BLaER1 treated with 17β-estradiol and CSF1 and Interleukin-3, amounts not matched to agents 10 nM and 100 nM (cell line): Measurements from ENCODE around the gene TMEM63A.
A peak's percentile ranks its signal among the peaks of the same experiment; 100 is the strongest.

Experiments used
- H3K27ac ChIP-seq, 11 experiments: shearing (Covaris generic); formaldehyde crosslinking; 2 replicates each; pipeline ENCODE4 v1.8.1; 2022
- H3K27me3 ChIP-seq, 11 experiments: shearing (Covaris generic); formaldehyde crosslinking; 2 replicates each; pipeline ENCODE4 v1.8.1; 2022
- H3K36me3 ChIP-seq, 11 experiments: shearing (Covaris generic); formaldehyde crosslinking; 2 replicates each; pipeline ENCODE4 v1.8.1; 2022
- H3K4me1 ChIP-seq, 10 experiments: shearing (Covaris generic); formaldehyde crosslinking; 2 replicates each; pipeline ENCODE4 v1.8.1; 2022
- H3K4me2 ChIP-seq, 11 experiments: shearing (Covaris generic); formaldehyde crosslinking; 2 replicates each; pipeline ENCODE4 v1.8.1; 2022
- H3K4me3 ChIP-seq, 10 experiments: shearing (Covaris generic); formaldehyde crosslinking; 2 replicates each; pipeline ENCODE4 v1.8.1; 2022
- H3K9ac ChIP-seq, 11 experiments: shearing (Covaris generic); formaldehyde crosslinking; 2 replicates each; pipeline ENCODE4 v1.8.1; 2022
- H3K9me3 ChIP-seq, 11 experiments: shearing (Covaris generic); formaldehyde crosslinking; replicated peaks in 1 of 11; 2 replicates each; pipeline ENCODE4 v1.8.1; 2022
- H4K20me1 ChIP-seq, 11 experiments: shearing (Covaris generic); formaldehyde crosslinking; 2 replicates each; pipeline ENCODE4 v1.8.1; 2022
- Cebpa-rat ChIP-seq, 11 experiments: shearing (Covaris generic); IDR thresholded peaks; 2 replicates each; pipeline ENCODE4 v1.8.1; 2022

The TMEM63A gene

DNA sequence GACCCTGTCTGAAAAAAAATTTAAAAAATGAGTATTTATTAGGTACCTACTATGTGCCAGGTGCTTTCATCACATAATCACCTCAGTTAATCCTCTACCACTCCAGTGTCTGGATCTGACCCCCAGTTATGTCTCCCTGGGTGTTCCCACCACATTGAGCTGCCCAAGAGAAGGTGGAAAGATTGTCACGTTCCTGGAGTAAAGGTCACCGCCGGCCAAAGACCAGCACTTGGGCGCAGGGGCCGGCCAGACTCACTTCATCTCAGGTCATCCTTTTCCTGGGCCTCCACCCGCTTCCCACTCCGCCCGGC, 41.2 kb upstream of the TMEM63A start:
- Histone ChIP-seq H4K20me1 (peaks cover 0 to 21% (median 0%) of the 10 kb centered on the region in 11 experiments; a peak in 4 of 22 replicates), H3K4me1 (peaks cover 50 to 64% (median 58%) of the 10 kb centered on the region in 10 experiments), H3K9me3 (no peaks in the 10 kb centered on the region), H3K9ac (peak overlapping the region; percentile 92 to 100 (median 95)), H3K4me3 (peak overlapping the region; percentile 68 to 97 (median 86)), H3K27me3 (no peaks in the 10 kb centered on the region), H3K27ac (peak overlapping the region; percentile 91 to 100 (median 96)), H3K4me2 (peak overlapping the region; percentile 92 to 100 (median 96)), H3K36me3 (peaks cover 23 to 43% (median 39%) of the 10 kb centered on the region in 11 experiments)
- TF ChIP-seq Cebpa-rat (IDR thresholded peaks at IDR 0.05), result no peak

DNA sequence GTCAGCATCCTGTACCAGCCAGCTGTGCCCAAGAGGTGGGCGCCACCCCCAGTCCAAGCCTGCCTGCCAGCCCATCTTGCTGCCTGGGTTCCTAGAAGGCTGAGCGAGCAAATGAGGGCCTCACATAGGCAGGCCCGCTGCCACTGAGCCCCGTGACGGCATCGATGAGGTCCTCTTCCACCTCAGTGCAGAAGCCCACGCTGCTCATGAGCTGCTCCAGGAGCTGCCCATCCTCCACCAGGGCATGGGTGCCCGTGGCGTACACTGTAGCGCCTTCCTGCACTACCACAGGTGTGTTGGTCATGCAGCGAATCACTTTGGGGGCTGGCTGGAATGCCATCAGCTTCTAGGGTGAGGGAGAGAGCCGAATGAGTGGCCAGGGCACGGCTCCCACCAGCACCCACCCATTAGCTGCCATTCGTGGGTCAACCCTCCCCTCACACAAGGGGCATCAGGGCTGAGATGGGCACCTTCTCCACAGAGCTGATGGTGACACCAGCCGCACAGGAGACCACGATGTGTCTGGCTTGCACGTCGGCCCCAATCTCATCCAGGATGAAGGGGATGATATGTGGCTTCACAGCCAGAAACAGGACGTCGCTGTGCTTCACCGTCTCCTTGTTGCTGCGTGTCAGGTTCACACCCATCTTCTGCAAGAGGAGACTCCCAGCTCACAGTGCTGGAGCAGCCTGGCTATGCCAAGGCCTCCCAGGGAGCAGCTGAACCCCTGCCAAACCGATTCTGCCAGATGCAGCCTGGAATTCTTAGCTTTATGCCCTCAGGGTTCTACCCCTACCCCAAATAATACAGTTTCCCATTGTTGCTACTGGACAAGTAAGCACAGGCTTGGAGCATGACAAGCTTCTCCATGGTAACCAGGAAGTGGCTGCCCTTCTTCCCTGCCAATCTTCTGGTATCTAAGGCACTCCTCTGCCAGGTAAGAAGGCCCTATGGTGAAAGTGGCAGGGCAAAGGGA, 39.8 kb upstream of the TMEM63A start:
- H3K4me1 ChIP-seq, result peaks cover 50 to 70% (median 55%) of the 10 kb centered on the region in 10 experiments
- H4K20me1 ChIP-seq, result peaks cover 0 to 21% (median 0%) of the 10 kb centered on the region in 11 experiments; a peak in 4 of 22 replicates
- TF ChIP-seq Cebpa-rat (IDR thresholded peaks at IDR 0.05), result no peak
- no peaks in the 10 kb centered on the region for H3K27me3 ChIP-seq
- peak overlapping the region in 9 of 10 experiments; percentile 68 to 97 (median 88); a peak in 6 of 20 replicates for H3K4me3 ChIP-seq
- H3K9ac ChIP-seq, result peak overlapping the region; percentile 92 to 100 (median 95); a peak in 17 of 22 replicates
- peak overlapping the region; percentile 92 to 100 (median 96) for H3K4me2 ChIP-seq
- no peaks in the 10 kb centered on the region for H3K9me3 ChIP-seq
- H3K27ac ChIP-seq, result peak overlapping the region in 10 of 11 experiments; percentile 31 to 100 (median 97); a peak in 19 of 22 replicates
- peaks cover 36 to 56% (median 52%) of the 10 kb centered on the region in 11 experiments for H3K36me3 ChIP-seq

DNA sequence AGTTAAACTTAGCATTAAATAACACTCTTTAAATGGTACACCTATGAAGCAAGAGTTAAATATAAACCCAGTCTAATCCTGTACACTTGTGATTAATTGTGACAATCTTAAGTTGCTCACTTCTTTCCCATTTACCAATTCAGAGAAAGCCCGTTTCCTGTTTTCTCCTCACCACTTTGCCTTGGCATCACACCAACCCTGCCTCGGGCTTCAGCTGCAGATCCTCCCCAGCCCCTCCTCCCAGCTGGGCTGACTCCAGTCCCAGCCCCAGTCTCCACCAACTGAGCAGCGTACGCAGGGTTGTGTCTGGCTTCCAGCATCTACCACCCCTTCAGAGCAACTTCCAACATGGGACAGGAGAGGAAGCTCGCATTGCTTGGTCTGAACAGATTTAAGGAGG, 37.7 kb upstream of the TMEM63A start:
- peak overlapping the region in 9 of 11 experiments; percentile 33 to 68 (median 55); a peak in 14 of 22 replicates for H3K9ac ChIP-seq
- peak overlapping the region; percentile 2 to 100 (median 93); a peak in 21 of 22 replicates for H3K27ac ChIP-seq
- H3K4me2 ChIP-seq, result peak overlapping the region; percentile 92 to 100 (median 96)
- no peaks in the 10 kb centered on the region for H3K27me3 ChIP-seq
- peaks cover 0 to 21% (median 0%) of the 10 kb centered on the region in 11 experiments; a peak in 6 of 22 replicates for H4K20me1 ChIP-seq
- 0 out of 20 replicates have a peak overlapping the region, but pooled peaks of 2 of the 10 experiments have one; percentile 13 to 17 for H3K4me3 ChIP-seq
- peaks cover 57 to 77% (median 70%) of the 10 kb centered on the region in 11 experiments for H3K36me3 ChIP-seq
- TF ChIP-seq Cebpa-rat (IDR thresholded peaks at IDR 0.05), result peak in 2 of 11 experiments; percentile 20 to 40; a peak in 1 of 22 replicates
- no peaks in the 10 kb centered on the region for H3K9me3 ChIP-seq
- peaks cover 48 to 61% (median 52%) of the 10 kb centered on the region in 10 experiments for H3K4me1 ChIP-seq

DNA sequence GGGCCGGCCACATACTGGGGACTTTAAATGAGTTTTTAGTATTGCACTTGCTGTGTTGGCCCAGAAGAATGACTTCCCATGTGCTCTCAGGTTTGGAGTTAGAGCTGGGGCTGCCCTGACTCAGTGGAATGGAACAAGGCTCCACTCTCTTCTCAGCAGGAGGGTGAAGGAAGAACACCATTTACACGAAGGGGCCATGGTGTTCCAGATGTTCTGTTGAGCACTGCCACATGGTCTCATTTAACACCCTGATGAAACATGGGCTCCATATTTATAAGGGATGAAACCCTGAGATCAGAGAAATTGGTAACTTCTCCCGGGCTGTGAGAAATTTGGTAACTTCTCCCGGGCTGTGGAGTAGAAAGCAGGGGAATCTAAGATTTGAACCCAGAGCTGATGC, 36.1 kb upstream of the TMEM63A start:
- H3K4me2 ChIP-seq, result no peak overlapping the region
- H3K9ac ChIP-seq, result no peak overlapping the region
- H3K27ac ChIP-seq, result peak overlapping the region in 5 of 11 experiments; percentile 2 to 100 (median 10); a peak in 2 of 22 replicates
- H4K20me1 ChIP-seq, result peaks cover 0 to 21% (median 0%) of the 10 kb centered on the region in 11 experiments; a peak in 6 of 22 replicates
- H3K27me3 ChIP-seq, result no peaks in the 10 kb centered on the region
- H3K9me3 ChIP-seq, result no peaks in the 10 kb centered on the region
- no peak for TF ChIP-seq Cebpa-rat (IDR thresholded peaks at IDR 0.05)
- peaks cover 41 to 54% (median 45%) of the 10 kb centered on the region in 10 experiments for H3K4me1 ChIP-seq
- H3K36me3 ChIP-seq, result peaks cover 66 to 93% (median 81%) of the 10 kb centered on the region in 11 experiments
- no peak overlapping the region for H3K4me3 ChIP-seq

DNA sequence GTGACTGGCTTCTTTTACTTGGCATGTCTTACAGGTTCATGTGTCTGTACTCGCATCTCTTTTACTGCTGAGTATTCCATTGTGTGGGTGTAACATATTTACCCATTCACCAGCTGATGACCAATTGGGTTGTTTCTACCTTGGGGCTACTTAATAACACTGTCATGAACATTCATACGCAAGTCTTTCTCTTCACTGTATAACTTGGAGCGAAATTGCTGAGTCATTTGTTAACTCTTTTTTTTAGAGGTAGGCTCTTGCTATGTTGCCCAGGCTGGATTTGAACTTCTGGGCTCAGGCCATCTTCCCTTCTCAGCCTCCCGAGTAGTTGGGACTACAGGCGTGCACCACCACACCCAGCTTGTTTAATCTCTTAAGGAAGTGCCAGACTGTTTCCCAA, 35.4 kb upstream of the TMEM63A start:
- peak overlapping the region in 4 of 11 experiments; percentile 2 to 100 (median 38); a peak in 3 of 22 replicates for H3K27ac ChIP-seq
- H3K9me3 ChIP-seq, result no peaks in the 10 kb centered on the region
- H3K4me3 ChIP-seq, result no peak overlapping the region
- peaks cover 34 to 46% (median 38%) of the 10 kb centered on the region in 10 experiments for H3K4me1 ChIP-seq
- no peak overlapping the region for H3K4me2 ChIP-seq
- no peak for TF ChIP-seq Cebpa-rat (IDR thresholded peaks at IDR 0.05)
- peaks cover 66 to 94% (median 84%) of the 10 kb centered on the region in 11 experiments for H3K36me3 ChIP-seq
- H3K9ac ChIP-seq, result no peak overlapping the region
- H4K20me1 ChIP-seq, result peaks cover 0 to 21% (median 0%) of the 10 kb centered on the region in 11 experiments; a peak in 6 of 22 replicates
- no peaks in the 10 kb centered on the region for H3K27me3 ChIP-seq

DNA sequence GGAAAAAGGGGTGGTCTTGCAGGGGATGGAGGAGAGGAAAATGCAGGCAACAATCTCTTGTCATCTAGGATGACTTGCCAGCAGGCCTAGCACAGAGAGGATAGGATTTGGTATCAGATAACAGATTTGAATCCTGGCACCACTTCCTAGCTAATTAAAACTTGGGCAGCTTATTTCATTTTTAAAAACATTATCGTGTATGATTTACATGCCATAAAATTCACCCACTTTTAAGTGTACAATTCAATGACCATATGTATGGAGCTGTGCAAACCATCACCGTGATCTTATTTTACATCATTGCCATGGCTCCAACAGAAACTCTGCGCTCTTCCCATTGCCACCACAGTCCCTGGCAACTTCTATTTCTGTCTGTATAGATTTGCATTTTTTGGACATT, 34.9 kb upstream of the TMEM63A start:
- Histone ChIP-seq H3K27me3 (no peaks in the 10 kb centered on the region), H3K9ac (no peak overlapping the region), H3K4me3 (no peak overlapping the region), H3K4me1 (peaks cover 29 to 42% (median 33%) of the 10 kb centered on the region in 10 experiments), H3K4me2 (no peak overlapping the region), H3K36me3 (peaks cover 61 to 94% (median 83%) of the 10 kb centered on the region in 11 experiments), H4K20me1 (peaks cover 0 to 18% (median 0%) of the 10 kb centered on the region in 11 experiments; a peak in 6 of 22 replicates), H3K9me3 (no peaks in the 10 kb centered on the region), H3K27ac (peak overlapping the region in 3 of 11 experiments; percentile 2 to 100 (median 57); a peak in 2 of 22 replicates)
- no peak for TF ChIP-seq Cebpa-rat (IDR thresholded peaks at IDR 0.05)

DNA sequence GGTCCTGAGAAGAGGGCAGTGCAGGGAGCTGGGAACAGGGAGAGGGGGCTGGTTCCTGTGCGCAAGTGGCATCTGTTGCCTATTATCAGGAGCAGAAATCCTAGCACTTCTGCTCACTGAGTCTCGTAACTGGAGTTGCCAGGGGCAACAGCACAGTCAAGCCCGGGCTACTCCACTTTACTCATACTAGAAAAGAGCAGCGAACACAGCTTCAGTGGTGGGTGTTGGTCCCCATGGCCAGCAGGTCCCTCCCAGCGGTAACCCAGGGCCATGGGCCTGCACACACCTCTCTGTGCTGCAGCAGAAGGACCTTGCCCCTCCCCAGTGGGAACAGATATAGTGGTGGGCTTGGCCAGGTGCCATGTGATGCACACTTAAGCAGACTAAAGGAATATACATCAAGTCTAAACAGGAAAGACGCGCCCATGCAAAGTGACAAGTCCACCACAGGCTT, 33.4 kb upstream of the TMEM63A start:
- H3K9ac ChIP-seq, result no peak overlapping the region
- peaks cover 0 to 11% (median 0%) of the 10 kb centered on the region in 11 experiments; a peak in 4 of 22 replicates for H4K20me1 ChIP-seq
- H3K4me2 ChIP-seq, result no peak overlapping the region
- no peak overlapping the region for H3K4me3 ChIP-seq
- H3K9me3 ChIP-seq, result peaks cover 0 to 5% (median 0%) of the 10 kb centered on the region in 11 experiments; a peak in 1 of 22 replicates
- TF ChIP-seq Cebpa-rat (IDR thresholded peaks at IDR 0.05), result no peak
- H3K27me3 ChIP-seq, result no peaks in the 10 kb centered on the region
- 0 out of 22 replicates have a peak overlapping the region, but pooled peaks of 1 of the 11 experiments have one; percentile 100 for H3K27ac ChIP-seq
- H3K36me3 ChIP-seq, result peaks cover 46 to 89% (median 79%) of the 10 kb centered on the region in 11 experiments
- peaks cover 14 to 27% (median 18%) of the 10 kb centered on the region in 10 experiments for H3K4me1 ChIP-seq

DNA sequence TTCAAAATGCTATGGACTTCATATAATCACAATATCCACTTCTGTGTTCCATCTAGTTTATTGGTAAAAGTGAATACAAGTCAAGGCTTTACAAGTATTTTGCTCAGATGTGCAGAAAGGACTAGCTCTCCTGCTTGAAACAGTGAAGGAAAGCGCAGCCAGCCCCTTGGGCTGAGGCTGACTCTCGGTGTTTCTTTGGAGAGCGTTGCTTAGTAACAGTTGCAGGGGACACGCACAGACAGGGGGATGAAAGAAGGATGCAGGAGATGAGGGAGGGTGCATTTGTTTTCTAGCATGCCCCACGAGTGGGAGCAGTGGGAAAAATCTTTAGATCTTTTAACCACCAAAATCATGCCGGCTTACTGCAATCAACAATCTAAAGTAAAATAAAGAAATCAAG, 32.8 kb upstream of the TMEM63A start:
- Histone ChIP-seq H3K4me2 (no peak overlapping the region), H3K4me3 (no peak overlapping the region), H4K20me1 (peaks cover 0 to 11% (median 0%) of the 10 kb centered on the region in 11 experiments; a peak in 4 of 22 replicates), H3K9me3 (peaks cover 0 to 5% (median 0%) of the 10 kb centered on the region in 11 experiments; a peak in 1 of 22 replicates), H3K36me3 (peaks cover 42 to 86% (median 76%) of the 10 kb centered on the region in 11 experiments), H3K4me1 (peaks cover 9 to 21% (median 12%) of the 10 kb centered on the region in 10 experiments), H3K27me3 (no peaks in the 10 kb centered on the region), H3K9ac (no peak overlapping the region), H3K27ac (no peak overlapping the region)
- TF ChIP-seq Cebpa-rat (IDR thresholded peaks at IDR 0.05), result no peak
